Non-pigmented ciliary epithelial cell (primary cell): ENCODE measurements around the gene VDR.
"Not testable (repeated sequence)": the region's sequence is repeated elsewhere in the genome, so short reads cannot be mapped to it uniquely, and the experiment has no call there.

ENCODE experiments used
- DNase-seq: peaks from one replicate; pipeline ENCODE4 v3.0.0-alpha.2; 2010; ENCODE audit warnings: low read depth

Gene VDR

GRCh38 chr12:47846294-47846996 lies 58.3 kb downstream of the VDR start:
- DNase-seq, result no peak

- no peak for DNase-seq
Observed at GRCh38 chr12:47845081-47845480, 59.7 kb downstream of the VDR start.

DNA sequence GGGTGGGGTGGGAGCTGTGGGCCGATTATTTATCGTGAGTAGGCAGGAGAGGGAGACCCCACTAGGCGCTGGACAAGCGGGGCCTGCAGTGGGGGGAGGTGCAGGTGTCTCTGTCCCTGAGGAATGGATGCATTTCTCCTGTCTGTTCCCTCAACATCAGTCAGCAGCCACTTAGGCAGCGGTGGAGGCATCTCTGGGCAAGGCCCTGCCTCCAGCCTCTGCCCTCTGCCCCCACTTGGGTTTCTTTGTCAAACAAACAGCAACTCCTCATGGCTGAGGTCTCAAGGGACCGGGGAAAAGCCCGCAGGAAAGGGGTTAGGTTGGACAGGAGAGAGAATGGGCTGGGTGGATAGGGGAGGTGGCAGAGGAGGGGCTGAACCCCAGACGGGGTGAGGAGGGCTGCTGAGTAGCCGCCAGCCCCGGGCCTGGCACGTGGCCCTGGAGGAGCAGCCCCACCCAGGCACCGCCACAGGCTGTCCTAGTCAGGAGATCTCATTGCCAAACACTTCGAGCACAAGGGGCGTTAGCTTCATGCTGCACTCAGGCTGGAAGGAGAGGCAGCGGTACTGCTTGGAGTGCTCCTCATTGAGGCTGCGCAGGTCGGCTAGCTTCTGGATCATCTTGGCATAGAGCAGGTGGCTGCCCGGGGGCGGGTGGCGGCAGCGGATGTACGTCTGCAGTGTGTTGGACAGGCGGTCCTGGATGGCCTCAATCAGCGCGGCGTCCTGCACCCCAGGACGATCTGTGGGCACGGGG lies 60.4 kb downstream of the VDR start:
- no peak for DNase-seq

DNA sequence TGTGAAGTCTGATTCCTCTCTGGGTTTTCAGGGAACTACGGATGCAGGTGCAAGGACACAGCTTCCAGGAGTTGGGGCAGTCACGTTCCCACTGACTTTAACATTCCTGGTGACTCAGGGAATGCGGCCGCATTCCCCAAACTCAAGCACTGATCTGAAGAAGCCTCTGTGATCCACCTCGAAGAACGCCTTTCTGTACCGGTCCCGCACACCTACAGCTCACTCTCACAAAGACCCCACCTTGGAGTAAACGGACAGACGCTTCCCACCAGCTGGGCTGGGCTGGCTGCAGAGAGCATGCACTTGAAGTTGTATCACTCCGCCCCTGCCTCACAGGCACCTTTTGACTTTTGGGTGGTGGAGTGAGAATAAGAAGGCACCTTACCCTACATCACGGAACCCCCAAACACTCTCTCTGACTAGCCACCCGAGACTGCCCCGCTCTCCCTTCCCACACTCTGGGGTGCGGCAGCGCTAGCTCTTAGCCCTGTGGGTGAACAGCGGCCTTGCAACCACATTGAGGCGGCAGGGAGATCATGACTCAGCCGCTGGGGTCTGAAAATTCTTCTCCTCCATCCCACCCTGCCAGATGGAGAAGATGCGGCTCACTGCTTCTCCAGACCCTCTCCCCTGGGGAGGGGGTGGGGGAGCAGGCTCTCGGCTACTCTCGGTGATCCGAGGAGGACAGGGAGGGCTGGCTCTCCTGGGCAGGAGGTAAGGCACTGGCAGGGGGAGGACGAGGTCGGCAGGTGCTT lies 61.4 kb downstream of the VDR start:
- no peak for DNase-seq

GRCh38 chr12:47842543-47842942 lies 62.3 kb downstream of the VDR start:
- DNase-seq, result not testable (repeated sequence)

GRCh38 chr12:47841910-47842309 lies 62.9 kb downstream of the VDR start:
- no peak for DNase-seq

- no peak for DNase-seq
Observed at GRCh38 chr12:47841501-47841900, 63.3 kb downstream of the VDR start.

- DNase-seq, result no peak
Observed at GRCh38 chr12:47840571-47840970, 64.2 kb downstream of the VDR start.

- no peak for DNase-seq
Observed at GRCh38 chr12:47839214-47839876, 65.4 kb downstream of the VDR start.

DNA sequence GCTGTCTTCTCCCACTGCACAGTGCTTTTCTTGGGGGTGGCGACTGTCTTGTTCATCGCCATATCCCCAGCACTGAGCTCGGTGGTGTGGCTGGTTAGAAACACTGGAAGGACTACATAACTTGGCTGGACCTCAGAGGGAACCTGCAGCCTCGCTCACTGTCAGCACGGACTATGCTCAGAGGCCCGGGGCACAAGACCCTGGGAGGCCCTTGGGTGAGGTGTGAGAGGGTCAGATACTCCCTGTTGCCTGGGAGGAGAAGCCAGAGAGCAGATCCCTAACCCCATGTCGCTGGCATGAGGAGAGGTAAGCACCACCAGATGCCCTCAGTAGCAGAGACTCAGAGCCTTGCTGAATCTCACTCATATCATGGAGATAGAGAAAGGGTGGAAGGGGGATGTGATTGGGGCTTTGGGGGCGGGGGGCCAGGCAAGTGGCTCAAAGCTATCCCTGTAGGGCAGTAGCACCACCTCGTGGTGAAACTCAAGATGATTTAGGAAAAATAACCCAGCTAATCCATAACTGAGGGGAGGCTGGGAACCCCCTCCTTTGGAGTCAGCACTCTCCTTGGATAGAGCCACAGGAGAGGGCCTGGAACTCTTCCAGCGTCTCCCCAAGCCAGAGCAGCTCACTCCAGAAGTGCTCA lies 66.4 kb downstream of the VDR start:
- DNase-seq, result no peak

- DNase-seq, result no peak
Observed at GRCh38 chr12:47837190-47838171, 67.3 kb downstream of the VDR start.

GRCh38 chr12:47835831-47836155 lies 69.0 kb downstream of the VDR start:
- DNase-seq, result no peak

DNA sequence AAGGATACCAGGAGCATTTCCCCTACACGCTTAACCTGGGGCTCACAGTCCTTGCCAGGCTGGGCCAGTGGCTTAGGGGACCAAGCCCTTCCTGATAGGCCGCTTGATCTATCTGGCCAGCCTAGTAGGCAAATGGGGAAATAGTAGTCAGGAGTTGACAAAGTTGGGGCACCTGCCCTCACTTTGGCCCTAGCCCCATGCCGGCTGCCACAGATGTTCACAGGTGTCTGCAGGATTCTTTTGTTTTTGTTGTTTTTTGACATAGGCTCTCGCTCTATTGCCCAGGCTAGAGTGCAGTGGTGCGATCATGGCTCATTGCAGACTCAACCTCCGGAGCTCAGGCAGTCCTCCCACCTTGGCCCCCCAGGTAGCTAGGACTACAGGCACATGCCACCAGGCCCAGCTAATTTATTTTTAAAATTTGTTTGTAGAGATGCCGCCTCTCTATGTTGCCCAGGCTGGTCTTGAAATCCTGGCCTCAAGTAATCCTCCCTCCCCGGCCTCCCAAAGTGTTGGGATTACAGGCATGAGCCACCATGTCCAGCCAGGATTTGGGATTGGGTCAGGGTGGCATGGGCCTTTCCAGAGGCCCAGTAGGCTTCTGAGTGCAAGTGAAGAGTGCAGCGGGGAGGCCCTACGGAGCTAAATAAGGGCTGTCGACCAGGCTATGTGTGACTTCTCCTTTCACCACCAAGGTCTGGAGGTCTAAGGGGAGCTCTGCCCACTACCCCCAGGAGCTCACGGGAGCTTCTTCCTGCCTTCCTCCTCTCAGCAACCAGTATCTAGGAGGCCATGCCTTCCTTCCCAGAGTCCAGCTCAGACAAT lies 69.6 kb downstream of the VDR start:
- no peak for DNase-seq

DNA sequence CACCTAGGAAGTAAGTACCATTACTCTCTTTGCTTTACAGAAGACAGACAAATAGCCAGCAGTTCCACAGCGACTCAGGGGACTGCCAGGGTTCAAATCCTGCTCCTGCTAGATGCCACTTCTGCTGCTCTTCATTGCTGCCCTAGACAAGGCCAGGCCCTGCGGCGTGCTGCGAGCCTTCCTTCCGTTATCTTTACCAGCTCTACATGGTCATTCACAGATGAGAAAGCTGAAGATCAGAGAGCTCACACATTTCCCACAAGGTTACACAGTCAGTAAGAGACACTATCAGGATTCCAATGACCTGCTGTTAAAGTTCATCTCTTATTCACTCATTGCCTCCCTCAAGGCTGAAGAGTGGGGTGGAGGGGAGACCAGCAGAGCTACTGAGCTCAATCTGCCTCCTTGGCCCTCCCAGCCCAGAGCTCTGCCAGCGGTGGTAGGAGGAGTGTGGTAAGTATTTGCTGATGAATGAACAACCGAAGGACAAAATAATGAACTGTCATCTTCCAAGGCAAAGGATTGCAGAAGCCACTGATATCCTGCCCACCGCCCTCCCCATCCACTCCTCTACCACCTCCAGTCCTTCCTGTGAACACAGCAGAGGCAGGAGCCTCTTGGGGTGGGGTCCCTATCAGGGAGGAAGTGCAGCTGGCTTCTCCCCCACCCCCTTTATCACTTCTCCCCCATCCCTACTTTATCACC lies 70.4 kb downstream of the VDR start:
- DNase-seq, result no peak

DNA sequence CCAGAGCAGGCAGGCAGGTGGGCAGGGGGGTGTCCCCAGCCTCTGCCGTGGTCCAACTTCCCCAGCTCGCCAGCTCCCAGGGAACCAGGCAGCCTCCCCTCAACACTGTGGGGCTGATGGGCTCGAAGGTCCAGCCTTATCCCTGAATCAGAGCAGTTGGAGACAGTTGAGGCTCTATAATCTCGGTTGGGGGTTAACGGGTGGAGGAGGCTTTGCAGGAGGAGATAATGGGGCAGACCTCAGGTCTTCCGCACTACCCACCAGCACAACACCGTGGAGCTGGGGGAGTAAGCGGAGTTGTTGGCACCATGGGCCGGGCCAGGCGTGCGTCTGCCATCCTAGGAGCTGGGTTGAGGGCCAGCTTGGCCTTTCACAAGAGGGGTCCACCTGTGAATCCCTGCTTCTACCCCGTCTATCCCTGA lies 71.2 kb downstream of the VDR start:
- no peak for DNase-seq

GRCh38 chr12:47832263-47832933 lies 72.4 kb downstream of the VDR start:
- DNase-seq, result no peak

DNA sequence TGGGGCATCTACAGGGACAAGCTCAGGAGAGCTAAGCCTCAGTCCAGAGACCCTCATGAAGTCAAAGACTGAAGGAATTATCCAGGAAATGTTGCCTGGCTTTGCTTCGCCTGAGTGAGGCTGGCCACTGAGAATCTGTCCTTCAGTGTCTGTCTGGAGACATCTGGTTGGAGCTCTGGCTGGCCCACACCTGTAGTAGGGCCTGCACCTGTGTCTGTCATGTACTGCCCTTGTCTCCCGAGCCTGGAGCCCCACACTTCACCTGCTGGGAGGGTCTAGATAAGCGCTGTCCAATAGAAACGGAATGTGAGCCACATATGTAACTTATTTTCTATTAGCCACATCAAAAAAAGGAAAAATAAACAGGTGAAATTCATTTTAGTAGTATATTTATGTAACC lies 75.2 kb downstream of the VDR start:
- DNase-seq, result no peak

- DNase-seq, result no peak
Observed at GRCh38 chr12:47828976-47829482, 75.8 kb downstream of the VDR start.
